HepG2 (cell line): ENCODE measurements around the gene CCDC88B. TPM values are rescaled to one million over a fixed set of nuclear protein-coding genes. Genes with fewer than 3 reads are reported as not detected.

Source experiments
- CHD2 ChIP-seq: IDR thresholded peaks from 2 replicates; pipeline ENCODE4 v1.6.1; 2011; ENCODE audit warnings: low read depth, low read length, improper control_type of control experiment
- EP300 ChIP-seq, 3 experiments: sonication (generic) in 1 of 3; formaldehyde crosslinking in 1 of 3; IDR thresholded peaks; 2 replicates each; pipeline versions ENCODE4 v1.5.1 to v1.6.1; 2011 to 2020; ENCODE audit warnings: low read depth in 2 of 3, low read length in 2 of 3, borderline replicate concordance in 1 of 3, improper control_type of control experiment in 1 of 3, mild to moderate bottlenecking in 1 of 3, missing genetic modification reagents in 1 of 3, moderate library complexity in 1 of 3
- GPN1 ChIP-seq: sonication (generic); formaldehyde crosslinking; IDR thresholded peaks from 2 replicates; pipeline ENCODE4 v1.5.1; 2020; ENCODE audit warnings: missing genetic modification reagents, borderline replicate concordance
- KAT7 ChIP-seq: IDR thresholded peaks from 2 replicates; pipeline ENCODE4 v1.6.1; 2018; ENCODE audit warnings: borderline replicate concordance, missing compliant biosample characterization
- MAFK ChIP-seq, 2 experiments: IDR thresholded peaks in 1 of 2; conservative IDR thresholded peaks in 1 of 2; 2 replicates each; pipeline ENCODE4 v1.6.1; 2011; ENCODE audit warnings: improper control_type of control experiment in 2 of 2, low read length in 2 of 2
- NR1H2 ChIP-seq: sonication (generic); formaldehyde crosslinking; IDR thresholded peaks from 2 replicates; pipeline ENCODE4 v1.8.1; 2022; ENCODE audit warnings: low read depth, missing genetic modification reagents, borderline replicate concordance
- NR2F2 ChIP-seq: IDR thresholded peaks from 2 replicates; pipeline ENCODE4 v1.6.1; 2012; ENCODE audit warnings: low read depth, inconsistent platforms, borderline replicate concordance
- RFX1 ChIP-seq: fragments of 450-650 bp; IDR thresholded peaks from 2 replicates; pipeline ENCODE4 v1.6.1; 2017
- SIN3B ChIP-seq: fragments of 150-350 bp; IDR thresholded peaks from 2 replicates; pipeline ENCODE4 v1.6.1; 2014; ENCODE audit warnings: low read length
- SP140L ChIP-seq: sonication (generic); formaldehyde crosslinking; IDR thresholded peaks from 2 replicates; pipeline ENCODE4 v1.4.0; 2020; ENCODE audit warnings: missing genetic modification reagents, borderline replicate concordance
- TARDBP ChIP-seq: sonication (generic); formaldehyde crosslinking; IDR thresholded peaks from 2 replicates; pipeline ENCODE4 v1.8.0; 2022; ENCODE audit warnings: mild to moderate bottlenecking, missing genetic modification reagents
- XRCC5 ChIP-seq: fragments of 200-400 bp; formaldehyde crosslinking; optimal IDR thresholded peaks from 2 replicates; pipeline ENCODE3; 2017; ENCODE audit warnings: mild to moderate bottlenecking, low read length
- ZNF180 ChIP-seq: sonication (generic); formaldehyde crosslinking; IDR thresholded peaks from 2 replicates; pipeline ENCODE4 v1.4.0; 2020; ENCODE audit warnings: low read depth, missing genetic modification reagents, borderline replicate concordance
- ZNF3 ChIP-seq: IDR thresholded peaks from 2 replicates; pipeline ENCODE4 v1.7.0; 2017; ENCODE audit warnings: inconsistent platforms
- ZNF44 ChIP-seq: sonication (generic); formaldehyde crosslinking; IDR thresholded peaks from 2 replicates; pipeline ENCODE4 v1.5.1; 2020; ENCODE audit warnings: mild to moderate bottlenecking, missing genetic modification reagents
- ZNF563 ChIP-seq: sonication (generic); formaldehyde crosslinking; IDR thresholded peaks from 2 replicates; pipeline ENCODE4 v1.8.0; 2022; ENCODE audit warnings: mild to moderate bottlenecking, moderate library complexity, missing genetic modification reagents
- polyA plus RNA-seq, 8 experiments: library from polyadenylated mRNA; depleted of rRNA in 3 of 8; stranded (reverse) in 7 of 8; unstranded in 1 of 8; fragments of >200 nt; fragmentation: Illumina TruSeq in 4 of 8; extraction: Trizol in 4 of 8; gene quantifications; 2 replicates each; pipeline versions ENCODE4 v1.2.1 to v1.2.3, GENCODE V29; 2011 to 2016; ENCODE audit warnings: low read depth in 4 of 8, missing spikeins in 1 of 8, mixed read lengths in 1 of 8; ENCODE audit not compliant: insufficient read depth in 1 of 8
- total RNA-seq, 5 experiments: library from RNA; depleted of rRNA; stranded (reverse); fragments of >200 nt; fragmentation: Illumina TruSeq; extraction: Trizol; gene quantifications; 2 replicates each; pipeline ENCODE4 v1.2.3, GENCODE V29; 2016; ENCODE audit warnings: low read depth in 1 of 5
- TF ChIP-seq, protein P1 (sequence below): sonication (generic); formaldehyde crosslinking; IDR thresholded peaks from 2 replicates; pipeline ENCODE4 v1.4.0; 2020; ENCODE audit warnings: mild to moderate bottlenecking, low read depth, missing genetic modification reagents
- TF ChIP-seq, protein P2 (sequence below): sonication (generic); formaldehyde crosslinking; IDR thresholded peaks from 2 replicates; pipeline ENCODE4 v1.8.0; 2022; ENCODE audit warnings: low read depth, missing genetic modification reagents
- TF ChIP-seq, protein P3 (sequence below): sonication (generic); formaldehyde crosslinking; IDR thresholded peaks from 2 replicates; pipeline ENCODE4 v1.5.1; 2020; ENCODE audit warnings: missing genetic modification reagents, mild to moderate bottlenecking, borderline replicate concordance
- TF ChIP-seq, protein P4 (sequence below): sonication (generic); formaldehyde crosslinking; IDR thresholded peaks from 2 replicates; pipeline ENCODE4 v1.5.1; 2020; ENCODE audit warnings: mild to moderate bottlenecking, missing genetic modification reagents, moderate library complexity

CCDC88B gene
- total and polyA plus RNA-seq, 2 of the 13 experiments (the other 11 are each of a cell fraction or from before 2014, with no cell fraction given) = 3.6 to 4.8 TPM

DNA sequence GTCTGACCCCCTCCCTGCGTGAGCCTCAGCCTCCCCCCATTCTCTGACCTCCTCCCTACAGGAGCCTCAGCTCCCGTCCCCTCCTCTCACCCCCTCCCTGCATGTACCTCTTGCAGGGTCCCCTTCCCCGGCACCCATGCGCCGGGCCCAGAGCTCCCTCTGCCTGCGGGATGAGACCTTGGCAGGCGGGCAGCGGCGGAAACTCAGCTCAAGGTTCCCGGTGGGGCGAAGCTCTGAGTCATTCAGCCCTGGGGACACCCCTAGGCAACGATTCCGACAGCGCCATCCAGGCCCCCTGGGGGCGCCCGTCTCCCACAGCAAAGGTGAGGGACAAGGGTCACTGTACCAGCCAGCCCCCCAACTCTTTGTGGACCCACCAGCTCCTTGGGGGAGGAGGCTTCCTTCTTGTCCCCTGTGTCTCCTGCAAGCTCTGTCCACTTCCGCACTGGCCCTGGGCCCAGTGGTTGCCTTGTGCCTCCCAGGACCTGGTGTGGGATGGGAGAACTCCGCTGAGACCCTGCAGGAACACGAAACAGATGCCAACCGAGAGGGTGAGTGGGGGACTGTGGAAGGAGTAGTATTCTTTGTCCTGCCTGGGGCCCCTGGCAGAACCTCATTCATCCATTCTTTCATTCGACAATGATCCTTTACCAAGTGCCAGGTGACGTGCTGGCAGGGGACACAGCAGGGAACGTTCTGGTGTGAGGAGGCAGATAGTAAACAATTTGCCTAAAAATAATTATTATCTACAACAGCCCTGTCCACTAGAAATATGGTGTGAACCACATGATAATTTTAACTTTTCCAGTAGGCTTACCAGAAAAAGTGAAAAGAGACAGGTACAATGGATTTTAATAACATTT is 15.3 kb downstream of the CCDC88B start (continued):
- TF ChIP-seq TARDBP (CRISPR knock-in tag) = peak; percentile 62
- 0 out of 2 replicates have a peak, but pooled peaks have one; percentile 51 for TF ChIP-seq SP140L (CRISPR knock-in tag)
- TF ChIP-seq ZNF3 = no peak
- TF ChIP-seq CHD2 = no peak
- peak; percentile 95 for TF ChIP-seq XRCC5
- TF ChIP-seq KAT7 (CRISPR knock-in tag) = 0 out of 2 replicates have a peak, but pooled peaks have one; percentile 40
- TF ChIP-seq, protein P1, sequence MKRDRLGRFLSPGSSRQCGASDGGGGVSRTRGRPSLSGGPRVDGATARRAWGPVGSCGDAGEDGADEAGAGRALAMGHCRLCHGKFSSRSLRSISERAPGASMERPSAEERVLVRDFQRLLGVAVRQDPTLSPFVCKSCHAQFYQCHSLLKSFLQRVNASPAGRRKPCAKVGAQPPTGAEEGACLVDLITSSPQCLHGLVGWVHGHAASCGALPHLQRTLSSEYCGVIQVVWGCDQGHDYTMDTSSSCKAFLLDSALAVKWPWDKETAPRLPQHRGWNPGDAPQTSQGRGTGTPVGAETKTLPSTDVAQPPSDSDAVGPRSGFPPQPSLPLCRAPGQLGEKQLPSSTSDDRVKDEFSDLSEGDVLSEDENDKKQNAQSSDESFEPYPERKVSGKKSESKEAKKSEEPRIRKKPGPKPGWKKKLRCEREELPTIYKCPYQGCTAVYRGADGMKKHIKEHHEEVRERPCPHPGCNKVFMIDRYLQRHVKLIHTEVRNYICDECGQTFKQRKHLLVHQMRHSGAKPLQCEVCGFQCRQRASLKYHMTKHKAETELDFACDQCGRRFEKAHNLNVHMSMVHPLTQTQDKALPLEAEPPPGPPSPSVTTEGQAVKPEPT (CRISPR knock-in tag) = 0 out of 2 replicates have a peak, but pooled peaks have one; percentile 39
- no peak for TF ChIP-seq ZNF180 (CRISPR knock-in tag)
- no peak for TF ChIP-seq SIN3B
- TF ChIP-seq ZNF563 (CRISPR knock-in tag) = peak; percentile 58; the same call in 1 of the 2 replicates
- TF ChIP-seq, protein P2, sequence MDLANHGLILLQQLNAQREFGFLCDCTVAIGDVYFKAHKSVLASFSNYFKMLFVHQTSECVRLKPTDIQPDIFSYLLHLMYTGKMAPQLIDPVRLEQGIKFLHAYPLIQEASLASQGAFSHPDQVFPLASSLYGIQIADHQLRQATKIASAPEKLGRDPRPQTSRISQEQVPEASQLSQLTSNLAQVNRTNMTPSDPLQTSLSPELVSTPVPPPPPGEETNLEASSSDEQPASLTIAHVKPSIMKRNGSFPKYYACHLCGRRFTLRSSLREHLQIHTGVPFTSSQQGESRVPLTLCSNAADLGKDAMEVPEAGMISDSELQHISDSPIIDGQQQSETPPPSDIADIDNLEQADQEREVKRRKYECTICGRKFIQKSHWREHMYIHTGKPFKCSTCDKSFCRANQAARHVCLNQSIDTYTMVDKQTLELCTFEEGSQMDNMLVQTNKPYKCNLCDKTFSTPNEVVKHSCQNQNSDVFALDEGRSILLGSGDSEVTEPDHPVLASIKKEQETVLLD (CRISPR knock-in tag) = no peak
- no peak for TF ChIP-seq EP300 (IDR thresholded peaks at IDR 0.05; ENCODE audit: low read depth in 2 of 2, low read length in 2 of 2)
- TF ChIP-seq EP300 (CRISPR knock-in tag; IDR thresholded peaks at IDR 0.05; ENCODE audit: borderline replicate concordance) = no peak
- TF ChIP-seq, protein P3, sequence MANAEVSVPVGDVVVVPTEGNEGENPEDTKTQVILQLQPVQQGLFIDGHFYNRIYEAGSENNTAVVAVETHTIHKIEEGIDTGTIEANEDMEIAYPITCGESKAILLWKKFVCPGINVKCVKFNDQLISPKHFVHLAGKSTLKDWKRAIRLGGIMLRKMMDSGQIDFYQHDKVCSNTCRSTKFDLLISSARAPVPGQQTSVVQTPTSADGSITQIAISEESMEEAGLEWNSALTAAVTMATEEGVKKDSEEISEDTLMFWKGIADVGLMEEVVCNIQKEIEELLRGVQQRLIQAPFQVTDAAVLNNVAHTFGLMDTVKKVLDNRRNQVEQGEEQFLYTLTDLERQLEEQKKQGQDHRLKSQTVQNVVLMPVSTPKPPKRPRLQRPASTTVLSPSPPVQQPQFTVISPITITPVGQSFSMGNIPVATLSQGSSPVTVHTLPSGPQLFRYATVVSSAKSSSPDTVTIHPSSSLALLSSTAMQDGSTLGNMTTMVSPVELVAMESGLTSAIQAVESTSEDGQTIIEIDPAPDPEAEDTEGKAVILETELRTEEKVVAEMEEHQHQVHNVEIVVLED = no peak
- TF ChIP-seq NR1H2 (CRISPR knock-in tag) = no peak
- no peak for TF ChIP-seq MAFK (conservative IDR thresholded peaks at IDR 0.05 in 1 of 2, IDR thresholded peaks at IDR 0.05 in 1 of 2; ENCODE audit: low read length in 2 of 2)
- TF ChIP-seq ZNF44 (CRISPR knock-in tag) = no peak
- TF ChIP-seq, protein P4, sequence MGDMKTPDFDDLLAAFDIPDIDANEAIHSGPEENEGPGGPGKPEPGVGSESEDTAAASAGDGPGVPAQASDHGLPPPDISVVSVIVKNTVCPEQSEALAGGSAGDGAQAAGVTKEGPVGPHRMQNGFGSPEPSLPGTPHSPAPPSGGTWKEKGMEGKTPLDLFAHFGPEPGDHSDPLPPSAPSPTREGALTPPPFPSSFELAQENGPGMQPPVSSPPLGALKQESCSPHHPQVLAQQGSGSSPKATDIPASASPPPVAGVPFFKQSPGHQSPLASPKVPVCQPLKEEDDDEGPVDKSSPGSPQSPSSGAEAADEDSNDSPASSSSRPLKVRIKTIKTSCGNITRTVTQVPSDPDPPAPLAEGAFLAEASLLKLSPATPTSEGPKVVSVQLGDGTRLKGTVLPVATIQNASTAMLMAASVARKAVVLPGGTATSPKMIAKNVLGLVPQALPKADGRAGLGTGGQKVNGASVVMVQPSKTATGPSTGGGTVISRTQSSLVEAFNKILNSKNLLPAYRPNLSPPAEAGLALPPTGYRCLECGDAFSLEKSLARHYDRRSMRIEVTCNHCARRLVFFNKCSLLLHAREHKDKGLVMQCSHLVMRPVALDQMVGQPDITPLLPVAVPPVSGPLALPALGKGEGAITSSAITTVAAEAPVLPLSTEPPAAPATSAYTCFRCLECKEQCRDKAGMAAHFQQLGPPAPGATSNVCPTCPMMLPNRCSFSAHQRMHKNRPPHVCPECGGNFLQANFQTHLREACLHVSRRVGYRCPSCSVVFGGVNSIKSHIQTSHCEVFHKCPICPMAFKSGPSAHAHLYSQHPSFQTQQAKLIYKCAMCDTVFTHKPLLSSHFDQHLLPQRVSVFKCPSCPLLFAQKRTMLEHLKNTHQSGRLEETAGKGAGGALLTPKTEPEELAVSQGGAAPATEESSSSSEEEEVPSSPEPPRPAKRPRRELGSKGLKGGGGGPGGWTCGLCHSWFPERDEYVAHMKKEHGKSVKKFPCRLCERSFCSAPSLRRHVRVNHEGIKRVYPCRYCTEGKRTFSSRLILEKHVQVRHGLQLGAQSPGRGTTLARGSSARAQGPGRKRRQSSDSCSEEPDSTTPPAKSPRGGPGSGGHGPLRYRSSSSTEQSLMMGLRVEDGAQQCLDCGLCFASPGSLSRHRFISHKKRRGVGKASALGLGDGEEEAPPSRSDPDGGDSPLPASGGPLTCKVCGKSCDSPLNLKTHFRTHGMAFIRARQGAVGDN (CRISPR knock-in tag) = peak; percentile 80
- TF ChIP-seq RFX1 = no peak
- TF ChIP-seq NR2F2 = peak; percentile 74; the same call in 1 of the 2 replicates
- no peak for TF ChIP-seq GPN1 (CRISPR knock-in tag)
